ENCODE results near the gene LRRC53.

The LRRC53 gene

DNA sequence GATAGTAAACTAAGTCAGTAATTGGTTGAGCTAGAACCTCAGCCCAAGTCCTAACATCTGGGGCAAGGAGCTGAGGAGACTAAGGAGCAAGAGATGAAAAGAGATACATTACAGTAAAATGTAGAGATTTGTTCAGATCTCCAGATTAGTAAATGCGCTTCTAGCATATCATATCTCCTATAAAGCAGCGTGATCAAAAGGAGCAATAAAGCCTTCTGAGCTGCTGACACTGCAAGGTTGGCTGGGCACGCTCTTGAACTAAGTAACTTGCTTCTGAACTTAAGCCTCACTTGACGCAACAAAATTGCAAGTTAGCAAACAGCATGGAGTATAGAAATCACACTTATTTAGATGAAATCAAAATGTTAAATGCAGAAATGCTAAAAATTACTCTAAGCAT lies 80.9 kb downstream of the LRRC53 start:
- no peak for DNase-seq

DNA sequence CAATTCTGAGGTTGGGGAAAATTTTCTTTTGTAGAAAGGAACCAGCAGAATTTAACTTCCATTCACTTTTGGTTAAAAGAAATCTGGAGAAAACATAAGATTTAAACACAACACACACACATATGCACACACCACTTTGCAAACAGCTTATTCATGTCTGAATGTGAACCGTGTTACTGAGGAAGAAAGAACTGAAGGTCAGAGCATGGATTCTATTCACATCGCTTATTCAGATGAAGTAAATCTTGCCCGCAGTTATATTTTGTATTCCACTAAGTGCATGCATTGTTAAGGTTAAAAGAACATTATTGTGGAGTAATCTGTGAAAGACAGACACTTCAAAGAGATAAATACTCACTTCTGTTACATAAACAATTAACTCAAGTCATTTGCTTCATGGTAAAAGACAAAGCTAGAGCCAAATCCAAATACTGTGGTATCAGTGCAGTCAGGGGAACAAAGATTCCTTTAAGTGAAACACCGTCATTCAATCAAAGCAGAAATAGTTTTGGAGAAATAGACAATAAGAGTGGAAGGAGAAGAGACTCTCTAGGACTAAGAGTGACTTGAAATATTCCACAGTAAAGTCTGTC lies 82.0 kb downstream of the LRRC53 start:
- DNase-seq = no peak

DNA sequence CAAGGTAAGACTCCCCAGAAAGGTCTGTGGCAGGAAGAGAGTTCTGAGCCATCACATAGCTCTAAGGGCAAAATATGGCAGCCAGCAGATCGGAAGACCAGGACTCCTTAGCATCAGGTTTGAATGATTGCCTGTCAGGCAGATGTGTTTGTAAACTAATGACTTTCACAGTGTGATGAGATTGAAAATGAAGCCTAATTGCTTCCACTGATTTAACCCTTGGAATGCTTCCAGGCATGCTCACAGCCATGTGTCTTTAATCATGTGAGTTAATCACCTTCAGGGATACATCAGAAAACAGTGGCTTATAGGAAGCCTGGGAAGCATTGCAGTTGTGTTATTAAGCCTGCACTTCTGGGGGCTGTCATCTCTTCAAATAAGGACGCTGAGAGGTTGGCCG lies 82.8 kb downstream of the LRRC53 start:
- DNase-seq = no peak

DNA sequence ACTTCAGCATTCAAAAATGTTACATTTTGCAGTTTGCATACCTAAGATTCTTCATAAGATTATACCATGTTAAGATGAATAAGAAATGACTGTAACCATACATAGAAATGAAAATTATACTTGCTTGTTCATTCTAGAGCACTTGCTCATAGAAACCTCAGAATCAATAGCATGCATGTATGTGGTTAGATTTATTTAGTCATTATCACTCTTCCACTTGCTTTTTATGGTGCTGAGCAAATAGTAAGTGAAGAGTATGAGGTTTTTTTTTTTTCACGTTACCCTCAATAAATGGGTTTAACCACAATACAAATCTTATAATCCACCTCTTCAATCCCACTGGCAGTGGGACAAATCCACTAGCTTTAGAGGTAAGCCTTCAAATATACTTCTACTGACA lies 84.7 kb downstream of the LRRC53 start:
- DNase-seq = no peak

DNA sequence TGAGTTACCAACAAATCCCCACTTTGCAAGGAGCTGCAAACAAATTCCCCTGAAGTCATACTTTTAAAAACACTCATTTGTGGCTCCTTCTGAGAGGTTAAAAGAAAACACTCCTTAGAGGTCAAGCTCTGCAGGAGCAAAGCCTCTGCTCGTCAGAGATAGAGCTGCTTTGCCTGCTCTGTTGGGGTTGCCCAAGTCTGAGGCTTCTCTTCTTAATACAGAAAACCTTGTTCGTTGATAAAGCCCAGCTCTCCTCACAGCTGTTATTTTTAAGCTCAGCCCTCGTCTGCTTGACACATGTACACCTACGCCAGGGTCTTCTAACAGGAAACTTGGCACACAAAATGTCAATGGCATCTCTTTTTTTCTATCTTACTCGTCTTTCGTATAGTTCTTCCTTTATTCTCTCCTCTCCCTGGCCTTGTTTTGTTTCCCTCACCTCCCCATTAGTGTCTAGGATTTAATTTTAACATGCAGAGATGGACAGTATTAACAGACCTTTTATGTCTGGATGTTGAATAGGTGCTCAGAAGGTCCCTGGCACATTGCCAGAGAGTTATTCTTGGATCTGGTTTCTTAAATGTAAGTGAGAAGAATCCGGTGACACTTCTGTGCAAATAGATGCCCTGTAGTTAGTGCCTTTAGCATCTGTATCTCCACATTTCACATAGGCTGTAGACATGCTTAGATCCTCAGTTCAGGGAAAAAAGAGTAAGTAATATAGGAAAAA lies 86.0 kb downstream of the LRRC53 start:
- DNase-seq = no peak

DNA sequence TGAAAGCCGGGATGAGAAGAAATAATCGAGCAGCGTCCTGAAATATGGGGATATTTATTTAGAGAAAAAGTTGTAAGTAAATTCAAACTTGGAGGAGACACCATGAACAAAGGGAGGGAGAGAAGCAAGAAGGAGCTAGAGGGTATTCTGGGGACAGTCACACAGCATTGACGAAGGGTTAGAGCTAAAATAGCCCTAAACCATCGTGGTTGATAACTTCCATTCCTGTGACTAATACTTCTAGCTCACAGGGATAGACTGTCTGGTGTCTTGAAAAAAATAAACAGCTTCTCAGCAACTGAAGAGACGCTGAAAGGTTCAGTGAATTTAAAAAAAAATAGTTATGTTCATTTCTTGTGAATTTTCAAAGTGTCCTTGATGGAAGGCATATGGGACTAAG lies 86.7 kb downstream of the LRRC53 start:
- no peak for DNase-seq

DNA sequence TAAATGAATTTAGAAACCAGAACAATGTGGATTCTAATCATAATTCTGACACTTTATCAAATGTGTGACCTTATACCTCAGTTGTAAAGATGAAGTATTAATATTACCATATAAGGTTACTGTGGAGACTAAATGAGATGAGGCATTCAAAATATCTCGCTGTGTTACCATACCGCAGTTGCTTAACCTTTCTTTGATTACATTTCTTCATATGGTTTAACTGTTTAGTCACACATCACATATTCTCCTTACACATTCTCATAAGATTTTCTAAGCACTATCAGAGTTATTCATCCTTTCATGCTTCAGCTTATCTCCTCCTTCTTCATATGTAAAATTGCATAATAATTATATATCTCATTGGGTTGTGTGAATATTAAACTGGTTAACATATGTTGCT lies 88.9 kb downstream of the LRRC53 start:
- DNase-seq = no peak

DNA sequence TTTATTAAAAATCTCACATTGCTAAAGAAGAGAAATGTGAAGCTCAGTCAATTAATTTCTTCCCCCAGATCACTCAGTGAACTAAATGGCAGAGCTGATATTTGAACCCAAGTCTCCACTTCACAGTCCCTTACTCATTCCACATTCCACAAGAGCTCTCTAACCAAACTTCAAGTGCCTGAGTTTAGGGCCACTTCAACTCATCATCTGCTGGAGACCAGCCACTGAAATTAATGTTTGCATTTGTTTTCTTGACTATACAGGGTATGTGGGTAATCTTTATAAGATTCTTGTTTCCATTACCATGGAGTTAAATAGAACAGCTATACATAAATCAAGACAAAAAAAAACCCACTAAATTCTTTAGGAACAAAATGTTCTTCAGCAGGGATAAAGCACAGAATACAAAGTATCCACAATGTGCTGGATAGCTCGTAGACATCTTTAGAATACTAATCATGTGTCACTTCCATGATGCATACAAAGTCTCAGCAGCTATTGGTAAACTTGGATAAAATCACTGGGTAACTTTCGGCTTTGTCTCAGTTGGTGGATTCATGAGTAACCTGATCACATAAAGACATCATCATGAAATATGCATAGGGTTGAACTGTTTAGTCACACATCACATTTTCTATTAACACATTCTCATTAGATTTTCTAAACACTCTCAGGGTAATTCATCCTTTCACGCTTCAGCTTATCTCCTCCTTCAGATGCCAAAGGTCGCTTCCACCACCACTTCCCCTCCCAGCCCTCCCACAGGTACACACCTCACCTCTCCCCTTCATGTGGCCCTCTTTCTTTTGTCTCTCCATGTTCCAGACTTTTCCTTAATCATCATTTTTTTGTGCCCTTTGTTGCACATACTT lies 89.8 kb downstream of the LRRC53 start:
- DNase-seq = no peak

DNA sequence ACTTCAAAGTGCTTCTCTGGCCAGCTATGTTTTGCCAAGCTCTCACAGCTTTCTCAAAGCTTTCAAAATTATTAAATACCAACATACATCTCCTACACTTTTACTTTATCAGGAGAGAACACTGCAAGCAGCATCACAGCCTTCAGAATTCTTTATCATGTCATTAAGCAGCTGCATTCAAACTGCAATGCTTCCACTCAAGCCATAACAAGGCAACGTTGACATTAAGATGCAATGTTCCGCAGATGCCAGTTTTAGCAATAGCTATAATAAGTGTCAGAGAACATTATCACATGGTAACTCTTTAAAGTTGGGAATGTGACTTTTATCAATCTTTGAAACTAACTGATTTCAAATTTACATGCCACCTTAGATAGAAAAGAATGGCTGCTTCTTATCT lies 91.9 kb downstream of the LRRC53 start:
- DNase-seq = no peak
